Heart right ventricle (tissue), 16 donors: ENCODE results near the gene MRC2. TPM values are rescaled to one million over a fixed set of nuclear protein-coding genes. Genes with fewer than 3 reads are reported as not detected.

Experiments used
- ATAC-seq, 8 donors: fragments of 200-7000 bp; cut with Tn5 transposase; one replicate each; pipeline ENCODE4 v1.9.1; 2020; ENCODE audit warnings: mild to moderate bottlenecking in 8 of 8, moderate library complexity in 8 of 8, moderate number of reproducible peaks in 1 of 8
- DNase-seq, 2 donors: peaks; one replicate each; pipeline ENCODE4 v3.0.0-alpha.2; 2020
- H3K27ac ChIP-seq, 10 donors: fragments of 200-600 bp; sonication (generic) in 2 of 10; one replicate each; pipeline versions ENCODE4 v1.5.0 to v1.8.0; 2020 to 2022; ENCODE audit warnings: mild to moderate bottlenecking in 3 of 10
- H3K27me3 ChIP-seq, 7 donors: fragments of 200-600 bp; one replicate each; pipeline ENCODE4 v1.8.0; 2021 to 2022; ENCODE audit warnings: mild to moderate bottlenecking in 2 of 7
- H3K36me3 ChIP-seq, 9 donors: fragments of 200-600 bp; sonication (generic) in 1 of 9; one replicate each; pipeline versions ENCODE4 v1.5.0 to v1.8.0; 2020 to 2022; ENCODE audit warnings: mild to moderate bottlenecking in 2 of 9
- H3K4me1 ChIP-seq, 9 donors: fragments of 200-600 bp; sonication (generic) in 1 of 9; one replicate each; pipeline versions ENCODE4 v1.5.0 to v1.8.0; 2020 to 2022; ENCODE audit warnings: mild to moderate bottlenecking in 4 of 9
- H3K4me3 ChIP-seq, 10 donors: fragments of 200-600 bp; sonication (generic) in 2 of 10; one replicate each; pipeline versions ENCODE4 v1.5.0 to v1.8.0; 2020 to 2022; ENCODE audit warnings: mild to moderate bottlenecking in 7 of 10, moderate library complexity in 2 of 10
- H3K9me3 ChIP-seq, 11 donors: fragments of 200-600 bp in 10 of 11; sonication (generic) in 2 of 11; one replicate each; pipeline versions ENCODE4 v1.5.0 to v1.8.0; 2013 to 2022; ENCODE audit warnings: mild to moderate bottlenecking in 2 of 11, control low read depth in 1 of 11, moderate library complexity in 1 of 11
- CTCF ChIP-seq, 9 donors: fragments of 200-600 bp; sonication (generic) in 2 of 9; IDR thresholded peaks; one replicate each; pipeline versions ENCODE4 v1.5.0 to v1.8.0; 2021 to 2022; ENCODE audit warnings: antibody characterized with exemption in 9 of 9, mild to moderate bottlenecking in 5 of 9, moderate library complexity in 1 of 9
- WGBS, 2 donors: extraction: QIAGEN DNeasy Blood & Tissue Kit; methylation state at CpG; one replicate each; pipeline ENCODE4 v1.1.7; 2013; ENCODE audit warnings: inconsistent platforms in 1 of 2; 5-methylcytosine and 5-hydroxymethylcytosine counted together
- intact Hi-C, 10 donors: fragments of 100-400 bp; cut with DNase I; formaldehyde crosslinking; loops; one replicate each; pipeline versions ENCODE4 v1.11.1 to v1.14.2; 2022
- polyA plus RNA-seq, 2 donors: library from polyadenylated mRNA; stranded (reverse); fragments of 200-250 nt; gene quantifications; one replicate each; pipeline ENCODE4 v1.2.3, GENCODE V29; 2013
- total RNA-seq, 10 donors: library from RNA; stranded (reverse); fragmentation: NEBNext Ultra II Directional in 3 of 10; extraction: Animal tissue kit (Norgen Biotek cat#: 25700) in 3 of 10; gene quantifications; one replicate each; pipeline versions ENCODE4 v1.2.1 to v1.2.4, GENCODE V29; 2021 to 2023
- donor health status: Arrhythmogenic right ventricular cardiomyopathy.
- donor health status: ischemic (EF 13 %, LVEDD 7.1; RV severe dilation, severe dysfunction).
- donor health status: healthy with polysubstance abuse.
- donor health status: DM: no; HTN: yes; CAD: no.
- donor health status: DM: no; HTN: no; CAD: no.
- donor health status: ischemic (EF 25% LVEDD 6.9; RV normal size, moderate dysfunction).
- donor health status: ischemic (EF 25% LVEDD 5.7; RV mildly dilated, moderate dysfunction).
- donor health status: healthy.
- donor health status: DM: yes; HTN: yes; CAD: no.
- donor health status: Ischemic cardiomyopathy.
- donor health status: ischemic (EF 35%, LVEDD 5.7; RV mildly dilated, moderate dysfunction).
- donor health status: nonischemic (EF 11% LVEDD 7.7; RV severe dilation, severe dysfunction).
- donor health status: DM: yes; HTN: yes; CAD: no.
- donor health status: PGD.
- donor health status: ischemic (EF 29% LVEDD 5.4; RV normal size, mild dysfunction).
- donor health status: nonischemic (EF 23%, LVEDD 6.1; RV moderate dilation, normal function).

MRC2 gene
- total and polyA plus RNA-seq, 12 donors, result 15.2 to 46.4 (median 21.4) TPM

GRCh38 chr17:62717589-62717855, 90.1 kb downstream of the MRC2 start:
- 92 to 93% methylated on average over 6 of the region's 6 CpGs for WGBS, 2 donors
- Histone ChIP-seq H3K4me3 (no peak overlapping the region), H3K9me3 (no peaks in the 10 kb centered on the region), H3K36me3 (no peaks in the 10 kb centered on the region), H3K27me3 (no peaks in the 10 kb centered on the region), H3K4me1 (no peaks in the 10 kb centered on the region), H3K27ac (no peak overlapping the region)
- ATAC-seq (no peak), DNase-seq (no peak)
- intact Hi-C loops, result no loop called here
- no peak for TF ChIP-seq CTCF (IDR thresholded peaks at IDR 0.05)

GRCh38 chr17:62717889-62718288, 90.4 kb downstream of the MRC2 start:
- Histone ChIP-seq H3K27ac (no peak overlapping the region), H3K27me3 (no peaks in the 10 kb centered on the region), H3K4me1 (no peaks in the 10 kb centered on the region), H3K4me3 (no peak overlapping the region), H3K9me3 (no peaks in the 10 kb centered on the region), H3K36me3 (no peaks in the 10 kb centered on the region)
- WGBS, 2 donors, result 90 to 93% methylated on average over 8 of the region's 8 CpGs
- no peak for DNase-seq
- ATAC-seq, result no peak
- TF ChIP-seq CTCF (IDR thresholded peaks at IDR 0.05), result no peak
- intact Hi-C loops, result no loop called here

- TF ChIP-seq CTCF (IDR thresholded peaks at IDR 0.05), result no peak
- Histone ChIP-seq H3K4me1 (no peaks in the 10 kb centered on the region), H3K27me3 (no peaks in the 10 kb centered on the region), H3K27ac (no peak overlapping the region), H3K4me3 (no peak overlapping the region), H3K9me3 (no peaks in the 10 kb centered on the region), H3K36me3 (no peaks in the 10 kb centered on the region)
- ATAC-seq (no peak), DNase-seq (no peak)
- intact Hi-C loops, result no loop called here
- WGBS, 2 donors, result 40 to 58% methylated on average over 11 of the region's 11 CpGs
Measured at GRCh38 chr17:62718429-62718828, 91.0 kb downstream of the MRC2 start.

GRCh38 chr17:62719586-62719985, 92.1 kb downstream of the MRC2 start:
- DNase-seq (no peak), ATAC-seq (no peak)
- Histone ChIP-seq H3K9me3 (no peaks in the 10 kb centered on the region), H3K4me1 (peaks cover 0 to 6% (median under 1%) of the 10 kb centered on the region in 9 donors), H3K27ac (no peak overlapping the region), H3K4me3 (no peak overlapping the region), H3K36me3 (no peaks in the 10 kb centered on the region), H3K27me3 (peaks cover 0 to under 1% (median 0%) of the 10 kb centered on the region in 7 donors)
- WGBS, 2 donors, result 91 to 94% methylated on average over 1 of the region's 1 CpG
- intact Hi-C loops, result no loop called here
- no peak for TF ChIP-seq CTCF (IDR thresholded peaks at IDR 0.05)
